Activated CD8-positive, alpha-beta T cell treated with anti-CD3 and anti-CD28 coated beads for 36 hours (primary cell): ENCODE measurements around the gene ORC2. TPM values are rescaled to one million over a fixed set of nuclear protein-coding genes. Genes with fewer than 3 reads are reported as not detected.

ENCODE experiments used
- ATAC-seq: fragments of 200-7000 bp; cut with Tn5 transposase; one replicate; pipeline ENCODE4 v1.10.0; 2021; ENCODE audit warnings: mild to moderate bottlenecking, moderate library complexity
- CTCF ChIA-PET: fragments of 350-600 bp; sonication (Branson Sonifier 250); formaldehyde crosslinking; loops from one replicate; lab custom pipeline; 2021; ENCODE audit warnings: antibody characterized with exemption; lab: Charles Lee
- POLR2A ChIA-PET: fragments of 350-600 bp; sonication (Branson Sonifier 250); formaldehyde crosslinking; loops from one replicate; lab custom pipeline; 2021; ENCODE audit warnings: antibody characterized with exemption; lab: Charles Lee
- DNase-seq: peaks from one replicate; pipeline ENCODE4 v3.0.0-alpha.2; 2020
- H3K27ac Mint-ChIP-seq: one replicate; pipeline ENCODE4 v1.8.0; 2021; ENCODE audit warnings: mild to moderate bottlenecking, mixed read lengths
- H3K27me3 Mint-ChIP-seq: one replicate; pipeline ENCODE4 v1.8.0; 2021; ENCODE audit warnings: mixed read lengths
- H3K36me3 Mint-ChIP-seq: one replicate; pipeline ENCODE4 v1.8.0; 2021; ENCODE audit warnings: low read depth, mixed read lengths
- H3K4me1 Mint-ChIP-seq: one replicate; pipeline ENCODE4 v1.8.0; 2021; ENCODE audit warnings: low read depth, mixed read lengths
- H3K4me3 Mint-ChIP-seq: one replicate; pipeline ENCODE4 v1.8.0; 2021; ENCODE audit warnings: mild to moderate bottlenecking, moderate library complexity, mixed read lengths
- H3K9me3 Mint-ChIP-seq: one replicate; pipeline ENCODE4 v1.8.0; 2021; ENCODE audit warnings: mixed read lengths
- intact Hi-C: fragments of 100-400 bp; cut with micrococcal nuclease; formaldehyde crosslinking; loops from one replicate; pipeline ENCODE4 v1.10.0; 2022
- total RNA-seq, 2 experiments: library from RNA; stranded (reverse); gene quantifications; one replicate each; pipeline ENCODE4 v1.2.3, GENCODE V29; 2021
- TF ChIP-seq, protein P1 (sequence below): fragments of 200-600 bp; IDR thresholded peaks from one replicate; pipeline ENCODE4 v1.8.0; 2022; ENCODE audit warnings: antibody characterized with exemption, mild to moderate bottlenecking

The ORC2 gene
- total RNA-seq, 2 experiments from 2014 or later: 51.3 to 59.2 TPM

DNA sequence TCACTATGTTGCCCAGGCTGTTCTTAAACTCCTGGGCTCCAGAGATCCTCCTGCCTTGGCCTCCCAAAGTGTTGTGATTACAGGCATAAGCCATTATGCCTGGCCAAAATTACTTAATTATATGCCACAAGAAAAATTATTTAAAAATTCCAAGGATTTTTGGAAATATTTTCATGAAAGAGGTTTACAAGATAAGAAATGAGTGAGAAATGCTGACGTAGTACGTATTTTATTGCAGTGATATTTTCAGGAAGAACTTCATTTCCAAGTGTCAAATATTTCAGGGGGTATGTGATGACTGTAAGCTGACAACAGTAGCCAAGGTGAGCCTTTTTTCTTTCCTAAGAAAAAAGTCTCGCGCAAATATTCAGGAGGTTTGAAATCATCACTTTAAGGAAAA is 53.5 kb downstream of the ORC2 start:
- no peaks in the 10 kb centered on the region for H3K27me3 Mint-ChIP-seq
- H3K36me3 Mint-ChIP-seq: peaks cover 26% of the 10 kb centered on the region
- no peak overlapping the region for H3K27ac Mint-ChIP-seq
- ATAC-seq (no peak), DNase-seq (no peak)
- CTCF ChIA-PET: no interaction called here
- H3K4me3 Mint-ChIP-seq: no peak overlapping the region
- POLR2A ChIA-PET: no interaction called here
- H3K4me1 Mint-ChIP-seq: no peaks in the 10 kb centered on the region
- no peaks in the 10 kb centered on the region for H3K9me3 Mint-ChIP-seq
- TF ChIP-seq, protein P1, sequence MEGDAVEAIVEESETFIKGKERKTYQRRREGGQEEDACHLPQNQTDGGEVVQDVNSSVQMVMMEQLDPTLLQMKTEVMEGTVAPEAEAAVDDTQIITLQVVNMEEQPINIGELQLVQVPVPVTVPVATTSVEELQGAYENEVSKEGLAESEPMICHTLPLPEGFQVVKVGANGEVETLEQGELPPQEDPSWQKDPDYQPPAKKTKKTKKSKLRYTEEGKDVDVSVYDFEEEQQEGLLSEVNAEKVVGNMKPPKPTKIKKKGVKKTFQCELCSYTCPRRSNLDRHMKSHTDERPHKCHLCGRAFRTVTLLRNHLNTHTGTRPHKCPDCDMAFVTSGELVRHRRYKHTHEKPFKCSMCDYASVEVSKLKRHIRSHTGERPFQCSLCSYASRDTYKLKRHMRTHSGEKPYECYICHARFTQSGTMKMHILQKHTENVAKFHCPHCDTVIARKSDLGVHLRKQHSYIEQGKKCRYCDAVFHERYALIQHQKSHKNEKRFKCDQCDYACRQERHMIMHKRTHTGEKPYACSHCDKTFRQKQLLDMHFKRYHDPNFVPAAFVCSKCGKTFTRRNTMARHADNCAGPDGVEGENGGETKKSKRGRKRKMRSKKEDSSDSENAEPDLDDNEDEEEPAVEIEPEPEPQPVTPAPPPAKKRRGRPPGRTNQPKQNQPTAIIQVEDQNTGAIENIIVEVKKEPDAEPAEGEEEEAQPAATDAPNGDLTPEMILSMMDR: no peak
- intact Hi-C loops: no loop called here

DNA sequence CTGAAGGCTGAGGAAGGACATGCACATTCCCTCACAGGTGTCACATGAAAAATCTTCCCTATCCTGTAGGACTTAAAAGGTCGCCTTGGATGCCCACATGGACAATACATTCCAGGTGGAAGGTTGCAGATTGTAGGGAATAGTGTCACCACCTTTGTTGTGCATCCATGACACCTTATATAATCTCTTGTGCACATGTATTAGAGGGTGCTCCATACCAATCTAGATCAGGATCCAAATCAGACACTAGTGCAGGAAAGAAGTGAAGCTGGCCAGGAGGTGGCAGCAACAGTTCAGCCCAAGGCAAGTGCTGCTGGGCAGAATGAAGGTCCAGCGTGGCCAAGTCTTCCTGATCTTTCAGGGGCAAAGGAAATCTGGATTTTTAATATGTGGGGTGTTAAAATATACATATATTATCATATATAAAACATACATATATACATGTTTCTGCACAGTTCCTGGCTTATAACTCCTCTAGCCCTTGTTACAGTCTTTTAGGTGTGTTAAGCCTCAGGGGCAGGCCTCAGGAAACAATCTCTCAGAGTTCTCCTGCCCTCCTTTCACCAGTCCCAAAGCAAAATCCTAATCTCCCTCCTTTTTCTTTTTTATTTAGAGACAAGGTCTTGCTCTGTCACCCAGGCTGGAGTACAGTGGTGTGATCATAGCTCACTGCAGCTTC is 57.7 kb downstream of the ORC2 start:
- ChIA-PET CTCF (interaction anchor here (0.6 to 7.2 kb wide), 30 partner anchors 13 to 380 kb away, joined by 3 to 70 read pairs (median 4); partner anchors contain the start of genes CASP10, CLK1, HYCC2 and NIF3L1), POLR2A (interaction anchor here (0.7 to 1.6 kb wide), 4 partner anchors 15 to 272 kb away, joined by 3 read pairs; no protein-coding TSS in a partner anchor)
- TF ChIP-seq, protein P1: peak; percentile 65
- Mint-ChIP-seq H3K4me3 (no peak overlapping the region), H3K27me3 (no peaks in the 10 kb centered on the region), H3K4me1 (peaks cover 9% of the 10 kb centered on the region), H3K9me3 (no peaks in the 10 kb centered on the region), H3K36me3 (peaks cover 25% of the 10 kb centered on the region), H3K27ac (peak overlapping the region; percentile 49)
- intact Hi-C loops: no loop called here
- peak; percentile 45 for ATAC-seq
- DNase-seq: peak; percentile 78

DNA sequence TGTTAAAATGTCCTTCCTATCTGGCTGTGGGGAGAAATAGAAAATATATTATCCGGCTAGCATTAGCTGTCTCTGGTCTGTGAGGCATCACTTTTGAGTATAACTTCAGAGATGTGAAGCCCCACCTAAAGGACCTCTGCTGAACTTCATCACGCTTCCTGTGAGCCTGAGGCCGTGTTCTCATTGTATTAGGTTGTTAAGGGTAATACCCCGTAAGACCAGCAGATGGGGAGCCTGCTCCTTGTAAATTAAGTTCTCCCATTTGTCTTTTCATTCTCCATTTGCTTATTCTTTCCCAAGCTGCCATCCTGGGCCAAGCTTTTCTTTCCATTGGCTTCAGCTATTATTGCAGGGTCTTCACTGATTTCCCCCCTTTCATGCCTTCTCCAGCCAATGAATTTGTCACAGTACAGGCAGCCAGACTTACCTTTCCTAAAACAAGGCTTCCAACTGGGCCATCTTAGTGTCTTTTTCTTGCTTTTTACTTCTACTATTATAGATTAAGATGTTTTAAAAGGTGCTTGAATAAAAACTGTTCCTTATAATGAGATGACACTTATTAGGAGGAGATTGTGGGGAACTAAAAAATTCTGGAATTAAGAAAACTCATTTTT is 61.9 kb downstream of the ORC2 start:
- Mint-ChIP-seq H3K9me3 (no peaks in the 10 kb centered on the region), H3K27ac (peak overlapping the region; percentile 72), H3K36me3 (peaks cover 38% of the 10 kb centered on the region), H3K4me3 (no peak overlapping the region), H3K4me1 (peaks cover 19% of the 10 kb centered on the region), H3K27me3 (no peaks in the 10 kb centered on the region)
- TF ChIP-seq, protein P1: peak; percentile 95
- DNase-seq: peak; percentile 90
- POLR2A ChIA-PET: interaction anchor here (0.6 to 1.6 kb wide), 4 partner anchors 12 to 246 kb away, joined by 3 to 4 read pairs (median 3); partner anchors contain the start of gene NIF3L1
- intact Hi-C loops: loop anchor here (1.0 to 5.0 kb wide), 3 partner anchors 166 to 331 kb away; no protein-coding TSS in a partner anchor
- ATAC-seq: peak; percentile 100
- CTCF ChIA-PET: interaction anchor here (0.6 to 7.2 kb wide), 39 partner anchors 10 to 410 kb away, joined by 3 to 70 read pairs (median 3); partner anchors contain the start of genes CASP10, HYCC2, NIF3L1 and ORC2

DNA sequence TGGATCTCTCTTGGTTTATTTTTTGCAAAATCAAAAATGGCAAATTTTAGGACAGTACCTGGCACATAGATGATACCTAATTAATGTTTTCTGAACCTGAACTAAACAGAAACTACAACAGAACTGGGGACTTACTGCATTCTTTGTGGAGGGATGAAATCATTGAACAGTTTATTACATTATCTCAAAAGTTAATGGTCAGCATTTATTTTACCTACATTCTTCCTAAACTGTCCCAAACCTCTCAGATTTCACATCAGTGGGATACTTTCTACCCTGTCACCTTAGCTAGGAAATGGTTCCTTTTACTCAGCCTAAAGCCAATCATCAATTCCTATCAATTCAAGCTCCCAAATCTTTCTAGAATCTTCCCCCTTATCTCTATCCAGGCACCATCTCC is 64.0 kb downstream of the ORC2 start:
- peaks cover 40% of the 10 kb centered on the region for H3K36me3 Mint-ChIP-seq
- no peaks in the 10 kb centered on the region for H3K9me3 Mint-ChIP-seq
- H3K4me1 Mint-ChIP-seq: peaks cover 19% of the 10 kb centered on the region
- TF ChIP-seq, protein P1: no peak
- peak overlapping the region; percentile 53 for H3K27ac Mint-ChIP-seq
- no peaks in the 10 kb centered on the region for H3K27me3 Mint-ChIP-seq
- intact Hi-C loops: no loop called here
- DNase-seq (no peak), ATAC-seq (no peak)
- no peak overlapping the region for H3K4me3 Mint-ChIP-seq
- CTCF ChIA-PET: interaction anchor here (1.0 to 1.3 kb wide), 3 partner anchors 169 to 258 kb away, joined by 3 to 4 read pairs (median 4); no protein-coding TSS in a partner anchor
- POLR2A ChIA-PET: interaction anchor here (0.6 kb wide), 1 partner anchor 10 kb away, joined by 3 read pairs; the partner anchor contains the start of genes NIF3L1 and PPIL3
